Measurements from ENCODE around the gene UGT2B7.
"Not testable (repeated sequence)": the region's sequence is repeated elsewhere in the genome, so short reads cannot be mapped to it uniquely, and the experiment has no call there.

UGT2B7 gene

GRCh38 chr4:69078852-69079251, 17.4 kb upstream of the UGT2B7 start:
- in situ Hi-C loops (cut with HindIII; ENCODE audit: low sequenced_read_pairs) = no loop called here

GRCh38 chr4:69088473-69088872, 7.8 kb upstream of the UGT2B7 start:
- in situ Hi-C loops (cut with HindIII; ENCODE audit: low sequenced_read_pairs) = no loop called here

GRCh38 chr4:69089388-69089787, 6.9 kb upstream of the UGT2B7 start:
- in situ Hi-C loops (cut with HindIII; ENCODE audit: low sequenced_read_pairs) = no loop called here

GRCh38 chr4:69092190-69092589, 4.1 kb upstream of the UGT2B7 start:
- in situ Hi-C loops (cut with HindIII; ENCODE audit: low sequenced_read_pairs) = no loop called here

GRCh38 chr4:69092980-69093568, 3.2 kb upstream of the UGT2B7 start:
- in situ Hi-C loops (cut with HindIII; ENCODE audit: low sequenced_read_pairs) = no loop called here

- in situ Hi-C loops (cut with HindIII; ENCODE audit: low sequenced_read_pairs) = no loop called here
Observed at GRCh38 chr4:69093681-69094080, 2.6 kb upstream of the UGT2B7 start.

- in situ Hi-C loops (cut with HindIII; ENCODE audit: low sequenced_read_pairs) = no loop called here
Observed at GRCh38 chr4:69095301-69095731, 958 bp upstream of the UGT2B7 start.

- in situ Hi-C loops (cut with HindIII; ENCODE audit: low sequenced_read_pairs) = no loop called here
Observed at GRCh38 chr4:69096810-69097209, 536 bp downstream of the UGT2B7 start.

GRCh38 chr4:69098470-69098869, 2.2 kb downstream of the UGT2B7 start:
- in situ Hi-C loops (cut with HindIII; ENCODE audit: low sequenced_read_pairs) = no loop called here

GRCh38 chr4:69099910-69100309, 3.6 kb downstream of the UGT2B7 start:
- in situ Hi-C loops (cut with HindIII; ENCODE audit: low sequenced_read_pairs) = no loop called here

- in situ Hi-C loops (cut with HindIII; ENCODE audit: low sequenced_read_pairs) = not testable (repeated sequence)
Observed at GRCh38 chr4:69102668-69103067, 6.4 kb downstream of the UGT2B7 start.

GRCh38 chr4:69104719-69105275, 8.5 kb downstream of the UGT2B7 start:
- in situ Hi-C loops (cut with HindIII; ENCODE audit: low sequenced_read_pairs) = no loop called here

- in situ Hi-C loops (cut with HindIII; ENCODE audit: low sequenced_read_pairs) = not testable (repeated sequence)
Observed at GRCh38 chr4:69115151-69115850, 19.0 kb downstream of the UGT2B7 start.

GRCh38 chr4:69115851-69116213, 19.6 kb downstream of the UGT2B7 start:
- in situ Hi-C loops (cut with HindIII; ENCODE audit: low sequenced_read_pairs) = no loop called here

GRCh38 chr4:69116645-69117321, 20.5 kb downstream of the UGT2B7 start:
- in situ Hi-C loops (cut with HindIII; ENCODE audit: low sequenced_read_pairs) = no loop called here

GRCh38 chr4:69120870-69121269, 24.6 kb downstream of the UGT2B7 start:
- in situ Hi-C loops (cut with HindIII; ENCODE audit: low sequenced_read_pairs) = no loop called here

GRCh38 chr4:69122476-69122875, 26.2 kb downstream of the UGT2B7 start:
- in situ Hi-C loops (cut with HindIII; ENCODE audit: low sequenced_read_pairs) = no loop called here

GRCh38 chr4:69124941-69125340, 28.7 kb downstream of the UGT2B7 start:
- in situ Hi-C loops (cut with HindIII; ENCODE audit: low sequenced_read_pairs) = no loop called here

- in situ Hi-C loops (cut with HindIII; ENCODE audit: low sequenced_read_pairs) = no loop called here
Observed at GRCh38 chr4:69126024-69126423, 29.8 kb downstream of the UGT2B7 start.

GRCh38 chr4:69133993-69134392, 37.7 kb downstream of the UGT2B7 start:
- in situ Hi-C loops (cut with HindIII; ENCODE audit: low sequenced_read_pairs) = no loop called here

GRCh38 chr4:69134471-69134870, 38.2 kb downstream of the UGT2B7 start:
- in situ Hi-C loops (cut with HindIII; ENCODE audit: low sequenced_read_pairs) = no loop called here

GRCh38 chr4:69141320-69141719, 45.0 kb downstream of the UGT2B7 start:
- in situ Hi-C loops (cut with HindIII; ENCODE audit: low sequenced_read_pairs) = no loop called here

Measured in endothelial cell of hepatic sinusoid (primary cell).